DND-41 (cell line): ENCODE data around the gene SREBF2.
A peak's percentile ranks its signal among the peaks of the same experiment; 100 is the strongest.

Experiments used
- ATAC-seq: fragments of 200-7000 bp; cut with Tn5 transposase; 3 replicates; pipeline ENCODE4 v1.9.1; 2021; ENCODE audit warnings: low read depth; ENCODE audit not compliant: insufficient read depth
- DNase-seq: peaks from one replicate; pipeline ENCODE4 v3.0.0-alpha.2; 2020
- H2AFZ ChIP-seq: 2 replicates; pipeline ENCODE4 v1.6.0; 2012; ENCODE audit warnings: low read depth, low read length
- H3K27ac ChIP-seq: 2 replicates; pipeline ENCODE4 v1.5.1; 2012; ENCODE audit warnings: low read length, inconsistent platforms
- H3K27me3 ChIP-seq: fragments of 200-600 bp; sonication (generic); 2 replicates; pipeline ENCODE4 v1.6.0; 2012; ENCODE audit warnings: low read length, mild to moderate bottlenecking, inconsistent platforms; ENCODE audit not compliant: insufficient read depth, poor library complexity
- H3K36me3 ChIP-seq: 2 replicates; pipeline ENCODE4 v1.5.1; 2012; ENCODE audit warnings: low read length, inconsistent platforms; ENCODE audit not compliant: insufficient read depth
- H3K4me1 ChIP-seq: 2 replicates; pipeline ENCODE4 v1.5.1; 2012; ENCODE audit warnings: mild to moderate bottlenecking, low read length; ENCODE audit not compliant: insufficient read depth
- H3K4me2 ChIP-seq: 2 replicates; pipeline ENCODE4 v1.6.0; 2012; ENCODE audit warnings: mild to moderate bottlenecking, moderate library complexity, low read length, inconsistent platforms; ENCODE audit not compliant: insufficient read depth
- H3K4me3 ChIP-seq, 2 experiments: fragments of 200-600 bp in 1 of 2; shearing (Covaris generic) in 1 of 2; 2 replicates each; pipeline ENCODE4 v1.5.1; 2012 to 2016; ENCODE audit warnings: inconsistent platforms in 2 of 2, low read length in 2 of 2, mild to moderate bottlenecking in 2 of 2, low read depth in 1 of 2, moderate library complexity in 1 of 2
- H3K79me2 ChIP-seq: 2 replicates; pipeline ENCODE4 v1.6.0; 2012; ENCODE audit warnings: low read length, inconsistent platforms; ENCODE audit not compliant: insufficient read depth
- H3K9ac ChIP-seq: 2 replicates; pipeline ENCODE4 v1.6.0; 2012; ENCODE audit warnings: low read depth, mild to moderate bottlenecking, inconsistent platforms, low read length, moderate library complexity
- H3K9me3 ChIP-seq: 2 replicates; pipeline ENCODE4 v1.5.1; 2012; ENCODE audit warnings: low read length, moderate library complexity, mild to moderate bottlenecking, inconsistent platforms; ENCODE audit not compliant: insufficient read depth, severe bottlenecking
- H4K20me1 ChIP-seq: 2 replicates; pipeline ENCODE4 v1.6.0; 2012; ENCODE audit warnings: low read length; ENCODE audit not compliant: insufficient read depth
- CTCF ChIP-seq: IDR thresholded peaks from 2 replicates; pipeline ENCODE4 v1.5.1; 2012; ENCODE audit warnings: borderline replicate concordance, low read length, moderate library complexity, mild to moderate bottlenecking; ENCODE audit not compliant: poor library complexity, severe bottlenecking; ENCODE audit errors: extremely low read depth
- EZH2 ChIP-seq: IDR thresholded peaks from 3 replicates; pipeline ENCODE4 v1.6.1; 2012; ENCODE audit warnings: borderline replicate concordance, low read depth, mild to moderate bottlenecking, moderate library complexity, low read length, inconsistent platforms; ENCODE audit not compliant: severe bottlenecking

Gene SREBF2

GRCh38 chr22:41808400-41808799 is 24.5 kb upstream of the SREBF2 start:
- TF ChIP-seq CTCF = no peak
- TF ChIP-seq EZH2 = no peak
- no peak overlapping the region for H2AFZ ChIP-seq
- no peaks in the 10 kb centered on the region for H3K27me3 ChIP-seq
- DNase-seq = no peak
- no peak overlapping the region for H3K4me3 ChIP-seq
- no peak overlapping the region for H3K4me2 ChIP-seq
- H3K4me1 ChIP-seq = no peaks in the 10 kb centered on the region
- no peak for ATAC-seq
- H3K9ac ChIP-seq = no peak overlapping the region
- H3K79me2 ChIP-seq = peaks cover 52% of the 10 kb centered on the region
- no peaks in the 10 kb centered on the region for H3K9me3 ChIP-seq
- peaks cover 41% of the 10 kb centered on the region for H3K36me3 ChIP-seq
- H4K20me1 ChIP-seq = peaks cover 12% of the 10 kb centered on the region
- 0 out of 2 replicates have a peak overlapping the region, but pooled peaks have one; percentile 14 for H3K27ac ChIP-seq

- H3K9ac ChIP-seq = no peak overlapping the region
- no peak for ATAC-seq
- H4K20me1 ChIP-seq = peaks cover 12% of the 10 kb centered on the region
- H3K79me2 ChIP-seq = peaks cover 36% of the 10 kb centered on the region
- H2AFZ ChIP-seq = no peak overlapping the region
- peaks cover 54% of the 10 kb centered on the region for H3K36me3 ChIP-seq
- TF ChIP-seq EZH2 = no peak
- no peak for TF ChIP-seq CTCF
- H3K4me2 ChIP-seq = no peak overlapping the region
- H3K4me1 ChIP-seq = no peaks in the 10 kb centered on the region
- H3K27ac ChIP-seq = no peak overlapping the region
- H3K27me3 ChIP-seq = no peaks in the 10 kb centered on the region
- no peak overlapping the region for H3K4me3 ChIP-seq
- no peak for DNase-seq
- no peaks in the 10 kb centered on the region for H3K9me3 ChIP-seq
Observed at GRCh38 chr22:41810022-41810421, 22.9 kb upstream of the SREBF2 start.

- H3K27me3 ChIP-seq = no peaks in the 10 kb centered on the region
- H4K20me1 ChIP-seq = peaks cover 12% of the 10 kb centered on the region
- no peak for DNase-seq
- H3K4me2 ChIP-seq = no peak overlapping the region
- H3K9ac ChIP-seq = no peak overlapping the region
- no peak overlapping the region for H3K4me3 ChIP-seq
- ATAC-seq = no peak
- peaks cover 71% of the 10 kb centered on the region for H3K36me3 ChIP-seq
- no peaks in the 10 kb centered on the region for H3K4me1 ChIP-seq
- H3K9me3 ChIP-seq = no peaks in the 10 kb centered on the region
- no peak overlapping the region for H3K27ac ChIP-seq
- no peak for TF ChIP-seq EZH2
- no peak for TF ChIP-seq CTCF
- H2AFZ ChIP-seq = no peak overlapping the region
- peaks cover 22% of the 10 kb centered on the region for H3K79me2 ChIP-seq
Observed at GRCh38 chr22:41812805-41813545, 19.9 kb upstream of the SREBF2 start.
